WTC11 (cell line): Measurements from ENCODE around the gene SERPINE2. TPM values are rescaled to one million over a fixed set of nuclear protein-coding genes. Genes with fewer than 3 reads are reported as not detected.

ENCODE experiments used
- ATAC-seq: fragments of 200-7000 bp; cut with Tn5 transposase; 2 replicates; pipeline ENCODE4 v1.10.0; 2021; ENCODE audit warnings: mild to moderate bottlenecking, moderate library complexity
- CTCF ChIA-PET: fragments of 300-600 bp; sonication (Branson Sonifier 250); formaldehyde crosslinking; loops from one replicate; lab custom pipeline; 2021; ENCODE audit warnings: antibody characterized with exemption; lab: Charles Lee
- POLR2A ChIA-PET: fragments of 350-600 bp; sonication (Branson Sonifier 250); formaldehyde crosslinking; loops from one replicate; lab custom pipeline; 2021; ENCODE audit warnings: antibody characterized with exemption; lab: Charles Lee
- DNase-seq: peaks from one replicate; pipeline ENCODE4 v3.0.0; 2021; ENCODE audit warnings: low spot score
- H3K27ac Mint-ChIP-seq: 2 replicates; pipeline ENCODE4 v1.8.0; 2021; ENCODE audit warnings: mixed read lengths
- H3K27me3 Mint-ChIP-seq: 2 replicates; pipeline ENCODE4 v1.8.0; 2021; ENCODE audit warnings: low read depth, mild to moderate bottlenecking, moderate library complexity, mixed read lengths
- H3K36me3 Mint-ChIP-seq: 2 replicates; pipeline ENCODE4 v1.8.0; 2021; ENCODE audit warnings: mixed read lengths
- H3K4me1 Mint-ChIP-seq: 2 replicates; pipeline ENCODE4 v1.8.0; 2022; ENCODE audit warnings: mixed read lengths
- H3K4me3 Mint-ChIP-seq: 2 replicates; pipeline ENCODE4 v1.8.0; 2021; ENCODE audit warnings: mild to moderate bottlenecking, moderate library complexity, mixed read lengths
- H3K9me3 Mint-ChIP-seq: 2 replicates; pipeline ENCODE4 v1.8.0; 2021; ENCODE audit warnings: mixed read lengths
- CBFB ChIP-seq: sonication (generic); formaldehyde crosslinking; IDR thresholded peaks from 2 replicates; pipeline ENCODE4 v1.8.1; 2022; ENCODE audit warnings: mild to moderate bottlenecking, low read depth, missing genetic modification reagents
- FOXJ3 ChIP-seq: sonication (generic); formaldehyde crosslinking; IDR thresholded peaks from 2 replicates; pipeline ENCODE4 v1.9.0; 2021; ENCODE audit warnings: missing genetic modification reagents, mild to moderate bottlenecking, borderline replicate concordance
- IRF2 ChIP-seq: sonication (generic); formaldehyde crosslinking; IDR thresholded peaks from 2 replicates; pipeline ENCODE4 v1.8.0; 2022; ENCODE audit warnings: low read depth, missing genetic modification reagents, borderline replicate concordance
- MYBL2 ChIP-seq: sonication (generic); formaldehyde crosslinking; IDR thresholded peaks from 2 replicates; pipeline ENCODE4 v1.8.1; 2023; ENCODE audit warnings: mild to moderate bottlenecking, moderate library complexity, missing genetic modification reagents
- RELA ChIP-seq: sonication (generic); formaldehyde crosslinking; IDR thresholded peaks from 2 replicates; pipeline ENCODE4 v1.8.1; 2022; ENCODE audit warnings: missing genetic modification reagents, mild to moderate bottlenecking, borderline replicate concordance
- RORB ChIP-seq: fragments of 250-450 bp; sonication (Bioruptor Pico); IDR thresholded peaks from 2 replicates; pipeline ENCODE4 v1.9.0; 2021; ENCODE audit warnings: mild to moderate bottlenecking
- TCF7 ChIP-seq: sonication (generic); formaldehyde crosslinking; IDR thresholded peaks from 2 replicates; pipeline ENCODE4 v1.8.0; 2022; ENCODE audit warnings: mild to moderate bottlenecking, low read depth, missing genetic modification reagents, moderate library complexity
- TEAD1 ChIP-seq: sonication (generic); formaldehyde crosslinking; IDR thresholded peaks from 2 replicates; pipeline ENCODE4 v1.8.0; 2022; ENCODE audit warnings: mild to moderate bottlenecking, missing genetic modification reagents
- TEAD4 ChIP-seq: sonication (generic); formaldehyde crosslinking; IDR thresholded peaks from 2 replicates; pipeline ENCODE4 v1.8.0; 2022; ENCODE audit warnings: mild to moderate bottlenecking, missing genetic modification reagents
- ZNF219 ChIP-seq: sonication (generic); formaldehyde crosslinking; IDR thresholded peaks from 2 replicates; pipeline ENCODE4 v1.8.0; 2023; ENCODE audit warnings: missing genetic modification reagents, mild to moderate bottlenecking, borderline replicate concordance
- ZNF317 ChIP-seq: sonication (generic); formaldehyde crosslinking; IDR thresholded peaks from 2 replicates; pipeline ENCODE4 v1.8.1; 2023; ENCODE audit warnings: low read depth, mild to moderate bottlenecking, moderate library complexity, missing genetic modification reagents, borderline replicate concordance
- ZNF671 ChIP-seq: fragments of 250-450 bp; sonication (Bioruptor Pico); IDR thresholded peaks from 2 replicates; pipeline ENCODE4 v1.8.0; 2021; ENCODE audit warnings: mild to moderate bottlenecking
- total RNA-seq: library from RNA; stranded (reverse); gene quantifications from 3 replicates; pipeline ENCODE4 v1.2.3, GENCODE V29; 2021
- TF ChIP-seq, protein P1 (sequence below): sonication (generic); formaldehyde crosslinking; IDR thresholded peaks from 2 replicates; pipeline ENCODE4 v1.8.0; 2022; ENCODE audit warnings: mild to moderate bottlenecking, missing genetic modification reagents
- TF ChIP-seq, protein P2 (sequence below): sonication (generic); formaldehyde crosslinking; IDR thresholded peaks from 2 replicates; pipeline ENCODE4 v1.8.1; 2022; ENCODE audit warnings: mild to moderate bottlenecking, moderate library complexity, missing genetic modification reagents
- TF ChIP-seq, protein P3 (sequence below): sonication (generic); formaldehyde crosslinking; IDR thresholded peaks from 2 replicates; pipeline ENCODE4 v1.8.1; 2022; ENCODE audit warnings: low read depth, mild to moderate bottlenecking, moderate library complexity, missing genetic modification reagents, borderline replicate concordance
- TF ChIP-seq, protein P4 (sequence below): sonication (generic); formaldehyde crosslinking; IDR thresholded peaks from 2 replicates; pipeline ENCODE4 v1.8.0; 2023; ENCODE audit warnings: mild to moderate bottlenecking, missing genetic modification reagents
- TF ChIP-seq, protein P5 (sequence below): sonication (generic); formaldehyde crosslinking; IDR thresholded peaks from 2 replicates; pipeline ENCODE4 v1.8.1; 2022; ENCODE audit warnings: missing genetic modification reagents, borderline replicate concordance
- TF ChIP-seq, protein P6 (sequence below): sonication (generic); formaldehyde crosslinking; IDR thresholded peaks from 2 replicates; pipeline ENCODE4 v1.8.1; 2023; ENCODE audit warnings: mild to moderate bottlenecking, missing genetic modification reagents

SERPINE2 gene
- total RNA-seq, 1 experiment from 2014 or later, result 60.4 TPM

DNA sequence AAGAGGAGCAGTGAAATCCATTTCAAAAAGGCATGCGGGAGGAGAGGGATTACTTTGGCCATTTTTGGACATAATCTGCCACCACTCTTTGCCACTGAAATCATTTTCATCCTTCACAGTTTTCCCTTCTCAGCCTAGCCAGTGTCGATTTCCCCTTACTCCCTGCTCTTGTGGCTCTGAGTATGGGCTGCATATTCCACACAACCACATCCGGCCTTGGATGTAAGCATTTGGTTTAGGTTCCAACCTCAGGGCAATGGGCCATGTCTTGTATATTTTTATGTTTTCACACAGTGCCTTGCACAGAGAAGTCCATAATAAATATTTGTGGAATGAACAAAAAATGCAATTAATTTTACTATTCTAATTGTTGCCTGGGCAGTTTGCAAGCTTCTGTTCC lies 7.7 kb upstream of the SERPINE2 start:
- Mint-ChIP-seq H3K4me3 (no peak overlapping the region), H3K4me1 (peaks cover 5% of the 10 kb centered on the region), H3K27ac (no peak overlapping the region), H3K27me3 (peaks cover 19% of the 10 kb centered on the region), H3K36me3 (no peaks in the 10 kb centered on the region), H3K9me3 (no peaks in the 10 kb centered on the region)
- ChIA-PET POLR2A (no interaction called here), CTCF (no interaction called here)
- no peak for ATAC-seq
- no peak for DNase-seq
- TF ChIP-seq, protein P1, sequence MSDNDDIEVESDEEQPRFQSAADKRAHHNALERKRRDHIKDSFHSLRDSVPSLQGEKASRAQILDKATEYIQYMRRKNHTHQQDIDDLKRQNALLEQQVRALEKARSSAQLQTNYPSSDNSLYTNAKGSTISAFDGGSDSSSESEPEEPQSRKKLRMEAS, result no peak
- no peak for TF ChIP-seq ZNF219 (CRISPR knock-in tag)
- TF ChIP-seq MYBL2 (CRISPR knock-in tag), result no peak
- TF ChIP-seq, protein P2, sequence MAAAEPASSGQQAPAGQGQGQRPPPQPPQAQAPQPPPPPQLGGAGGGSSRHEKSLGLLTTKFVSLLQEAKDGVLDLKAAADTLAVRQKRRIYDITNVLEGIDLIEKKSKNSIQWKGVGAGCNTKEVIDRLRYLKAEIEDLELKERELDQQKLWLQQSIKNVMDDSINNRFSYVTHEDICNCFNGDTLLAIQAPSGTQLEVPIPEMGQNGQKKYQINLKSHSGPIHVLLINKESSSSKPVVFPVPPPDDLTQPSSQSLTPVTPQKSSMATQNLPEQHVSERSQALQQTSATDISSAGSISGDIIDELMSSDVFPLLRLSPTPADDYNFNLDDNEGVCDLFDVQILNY (CRISPR knock-in tag), result no peak
- no peak for TF ChIP-seq CBFB (CRISPR knock-in tag)
- no peak for TF ChIP-seq RORB (CRISPR knock-in tag)
- TF ChIP-seq, protein P3, sequence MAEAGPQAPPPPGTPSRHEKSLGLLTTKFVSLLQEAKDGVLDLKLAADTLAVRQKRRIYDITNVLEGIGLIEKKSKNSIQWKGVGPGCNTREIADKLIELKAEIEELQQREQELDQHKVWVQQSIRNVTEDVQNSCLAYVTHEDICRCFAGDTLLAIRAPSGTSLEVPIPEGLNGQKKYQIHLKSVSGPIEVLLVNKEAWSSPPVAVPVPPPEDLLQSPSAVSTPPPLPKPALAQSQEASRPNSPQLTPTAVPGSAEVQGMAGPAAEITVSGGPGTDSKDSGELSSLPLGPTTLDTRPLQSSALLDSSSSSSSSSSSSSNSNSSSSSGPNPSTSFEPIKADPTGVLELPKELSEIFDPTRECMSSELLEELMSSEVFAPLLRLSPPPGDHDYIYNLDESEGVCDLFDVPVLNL (CRISPR knock-in tag), result no peak
- TF ChIP-seq TEAD1 (CRISPR knock-in tag), result no peak

DNA sequence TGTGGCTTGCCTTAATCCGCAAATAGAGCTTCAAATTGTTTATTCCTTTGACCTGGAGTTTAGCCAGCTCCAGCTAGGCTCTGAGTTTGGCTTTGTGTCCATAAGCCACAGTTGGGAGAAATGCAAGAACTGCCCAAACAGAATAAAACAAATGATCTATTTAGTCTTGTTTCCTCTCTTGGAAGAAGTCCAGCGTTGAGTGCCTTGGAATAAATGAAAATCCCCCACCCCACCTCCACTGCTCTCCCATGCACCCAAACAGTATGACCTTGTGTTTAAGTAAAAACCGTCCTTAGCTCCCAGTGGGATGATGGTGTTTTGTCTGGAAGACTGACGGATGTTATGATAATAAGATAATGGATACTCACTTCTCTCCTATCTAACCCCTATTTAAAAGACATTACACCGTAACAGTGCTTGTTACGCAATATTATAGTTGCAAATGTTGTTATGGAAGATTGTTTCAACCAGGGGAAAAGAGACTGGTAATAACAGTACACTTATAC lies 3.2 kb upstream of the SERPINE2 start:
- Mint-ChIP-seq H3K4me1 (peaks cover 20% of the 10 kb centered on the region), H3K9me3 (no peaks in the 10 kb centered on the region), H3K36me3 (no peaks in the 10 kb centered on the region), H3K27me3 (peaks cover 53% of the 10 kb centered on the region), H3K27ac (no peak overlapping the region), H3K4me3 (no peak overlapping the region)
- ChIA-PET POLR2A (no interaction called here), CTCF (interaction anchor here (1.4 to 1.6 kb wide), 2 partner anchors 48 to 53 kb away, joined by 3 to 5 read pairs; no protein-coding TSS in a partner anchor)
- TF ChIP-seq, protein P4, sequence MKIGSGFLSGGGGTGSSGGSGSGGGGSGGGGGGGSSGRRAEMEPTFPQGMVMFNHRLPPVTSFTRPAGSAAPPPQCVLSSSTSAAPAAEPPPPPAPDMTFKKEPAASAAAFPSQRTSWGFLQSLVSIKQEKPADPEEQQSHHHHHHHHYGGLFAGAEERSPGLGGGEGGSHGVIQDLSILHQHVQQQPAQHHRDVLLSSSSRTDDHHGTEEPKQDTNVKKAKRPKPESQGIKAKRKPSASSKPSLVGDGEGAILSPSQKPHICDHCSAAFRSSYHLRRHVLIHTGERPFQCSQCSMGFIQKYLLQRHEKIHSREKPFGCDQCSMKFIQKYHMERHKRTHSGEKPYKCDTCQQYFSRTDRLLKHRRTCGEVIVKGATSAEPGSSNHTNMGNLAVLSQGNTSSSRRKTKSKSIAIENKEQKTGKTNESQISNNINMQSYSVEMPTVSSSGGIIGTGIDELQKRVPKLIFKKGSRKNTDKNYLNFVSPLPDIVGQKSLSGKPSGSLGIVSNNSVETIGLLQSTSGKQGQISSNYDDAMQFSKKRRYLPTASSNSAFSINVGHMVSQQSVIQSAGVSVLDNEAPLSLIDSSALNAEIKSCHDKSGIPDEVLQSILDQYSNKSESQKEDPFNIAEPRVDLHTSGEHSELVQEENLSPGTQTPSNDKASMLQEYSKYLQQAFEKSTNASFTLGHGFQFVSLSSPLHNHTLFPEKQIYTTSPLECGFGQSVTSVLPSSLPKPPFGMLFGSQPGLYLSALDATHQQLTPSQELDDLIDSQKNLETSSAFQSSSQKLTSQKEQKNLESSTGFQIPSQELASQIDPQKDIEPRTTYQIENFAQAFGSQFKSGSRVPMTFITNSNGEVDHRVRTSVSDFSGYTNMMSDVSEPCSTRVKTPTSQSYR (CRISPR knock-in tag), result no peak
- TF ChIP-seq TEAD4 (CRISPR knock-in tag) (no peak), FOXJ3 (CRISPR knock-in tag) (no peak), ZNF671 (CRISPR knock-in tag) (no peak), RELA (CRISPR knock-in tag) (no peak), TCF7 (CRISPR knock-in tag) (no peak), ZNF317 (CRISPR knock-in tag) (no peak), IRF2 (CRISPR knock-in tag) (no peak)
- TF ChIP-seq, protein P5, sequence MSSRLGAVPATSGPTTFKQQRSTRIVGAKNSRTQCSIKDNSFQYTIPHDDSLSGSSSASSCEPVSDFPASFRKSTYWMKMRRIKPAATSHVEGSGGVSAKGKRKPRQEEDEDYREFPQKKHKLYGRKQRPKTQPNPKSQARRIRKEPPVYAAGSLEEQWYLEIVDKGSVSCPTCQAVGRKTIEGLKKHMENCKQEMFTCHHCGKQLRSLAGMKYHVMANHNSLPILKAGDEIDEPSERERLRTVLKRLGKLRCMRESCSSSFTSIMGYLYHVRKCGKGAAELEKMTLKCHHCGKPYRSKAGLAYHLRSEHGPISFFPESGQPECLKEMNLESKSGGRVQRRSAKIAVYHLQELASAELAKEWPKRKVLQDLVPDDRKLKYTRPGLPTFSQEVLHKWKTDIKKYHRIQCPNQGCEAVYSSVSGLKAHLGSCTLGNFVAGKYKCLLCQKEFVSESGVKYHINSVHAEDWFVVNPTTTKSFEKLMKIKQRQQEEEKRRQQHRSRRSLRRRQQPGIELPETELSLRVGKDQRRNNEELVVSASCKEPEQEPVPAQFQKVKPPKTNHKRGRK (CRISPR knock-in tag), result no peak
- TF ChIP-seq, protein P6, sequence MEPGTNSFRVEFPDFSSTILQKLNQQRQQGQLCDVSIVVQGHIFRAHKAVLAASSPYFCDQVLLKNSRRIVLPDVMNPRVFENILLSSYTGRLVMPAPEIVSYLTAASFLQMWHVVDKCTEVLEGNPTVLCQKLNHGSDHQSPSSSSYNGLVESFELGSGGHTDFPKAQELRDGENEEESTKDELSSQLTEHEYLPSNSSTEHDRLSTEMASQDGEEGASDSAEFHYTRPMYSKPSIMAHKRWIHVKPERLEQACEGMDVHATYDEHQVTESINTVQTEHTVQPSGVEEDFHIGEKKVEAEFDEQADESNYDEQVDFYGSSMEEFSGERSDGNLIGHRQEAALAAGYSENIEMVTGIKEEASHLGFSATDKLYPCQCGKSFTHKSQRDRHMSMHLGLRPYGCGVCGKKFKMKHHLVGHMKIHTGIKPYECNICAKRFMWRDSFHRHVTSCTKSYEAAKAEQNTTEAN, result no peak
- no peak for ATAC-seq
- no peak for DNase-seq
